GM12878 (cell line): ENCODE measurements around the gene ANGPTL2. TPM values are rescaled to one million over a fixed set of nuclear protein-coding genes. Genes with fewer than 3 reads are reported as not detected.
A peak's percentile ranks its signal among the peaks of the same experiment; 100 is the strongest.

Experiments
- BCL11A ChIP-seq: IDR thresholded peaks from 2 replicates; pipeline ENCODE4 v1.6.1; 2011; ENCODE audit warnings: low read depth, low read length
- BHLHE40 ChIP-seq, 2 experiments: fragments of 450-650 bp in 1 of 2; IDR thresholded peaks; 2 replicates each; pipeline ENCODE4 v1.6.1; 2011 to 2017; ENCODE audit warnings: low read depth in 2 of 2, borderline replicate concordance in 1 of 2, improper control_type of control experiment in 1 of 2, low read length in 1 of 2, mild to moderate bottlenecking in 1 of 2
- CBX3 ChIP-seq: fragments of 200-600 bp; sonication (generic); IDR thresholded peaks from 2 replicates; pipeline ENCODE4 v1.6.1; 2016; ENCODE audit warnings: low read depth, borderline replicate concordance
- EGR1 ChIP-seq, 2 experiments: IDR thresholded peaks; 1 replicate in 1 of 2; 2 replicates in 1 of 2; pipeline ENCODE4 v1.6.1; 2011 to 2012; ENCODE audit warnings: low read depth in 2 of 2, low read length in 2 of 2, borderline replicate concordance in 1 of 2, mild to moderate bottlenecking in 1 of 2, moderate library complexity in 1 of 2
- ETV6 ChIP-seq, 2 experiments: fragments of 450-650 bp in 1 of 2; IDR thresholded peaks in 1 of 2; conservative IDR thresholded peaks in 1 of 2; 2 replicates each; pipeline ENCODE4 v1.6.1; 2014; ENCODE audit warnings: antibody characterized with exemption in 1 of 2, borderline replicate concordance in 1 of 2, low read depth in 1 of 2, mild to moderate bottlenecking in 1 of 2, moderate library complexity in 1 of 2
- IKZF2 ChIP-seq, 2 experiments: fragments of 450-650 bp; IDR thresholded peaks; 2 replicates each; pipeline ENCODE4 v1.6.1; 2017; ENCODE audit warnings: mild to moderate bottlenecking in 2 of 2, moderate library complexity in 2 of 2
- IRF3 ChIP-seq: fragments of 450-650 bp; IDR thresholded peaks from 2 replicates; pipeline ENCODE4 v1.6.1; 2014; ENCODE audit warnings: mild to moderate bottlenecking
- LARP7 ChIP-seq: fragments of 450-650 bp; IDR thresholded peaks from 2 replicates; pipeline ENCODE4 v1.6.1; 2017; ENCODE audit warnings: mild to moderate bottlenecking
- MEF2B ChIP-seq: fragments of 450-650 bp; IDR thresholded peaks from 2 replicates; pipeline ENCODE4 v1.6.1; 2018; ENCODE audit warnings: mild to moderate bottlenecking, moderate library complexity; ENCODE audit not compliant: partially characterized antibody, poor library complexity, severe bottlenecking
- MLLT1 ChIP-seq: fragments of 450-650 bp; IDR thresholded peaks from 2 replicates; pipeline ENCODE4 v1.6.1; 2016; ENCODE audit warnings: mild to moderate bottlenecking
- NBN ChIP-seq: fragments of 450-650 bp; IDR thresholded peaks from 2 replicates; pipeline ENCODE4 v1.6.1; 2016
- NFYA ChIP-seq: IDR thresholded peaks from 2 replicates; pipeline ENCODE4 v1.6.1; 2011; ENCODE audit warnings: low read depth, mild to moderate bottlenecking, low read length, improper control_type of control experiment, borderline replicate concordance
- SMARCA5 ChIP-seq: fragments of 450-650 bp; IDR thresholded peaks from 2 replicates; pipeline ENCODE4 v1.6.1; 2017; ENCODE audit warnings: mild to moderate bottlenecking
- ZNF592 ChIP-seq: fragments of 450-650 bp; IDR thresholded peaks from 2 replicates; pipeline ENCODE4 v1.6.1; 2017; ENCODE audit warnings: mild to moderate bottlenecking, moderate library complexity
- polyA plus RNA-seq, 11 experiments: library from polyadenylated mRNA; depleted of rRNA in 4 of 11; unstranded in 6 of 11; stranded (reverse) in 5 of 11; fragments of >200 nt; fragmentation: Nextera tagmentation in 4 of 11; fragmentation: Illumina TruSeq in 1 of 11; extraction: Ambion mirVana in 4 of 11; extraction: Trizol in 1 of 11; gene quantifications; 1 replicate in 1 of 11; 2 replicates in 10 of 11; pipeline versions ENCODE4 v1.2.1 to v1.2.3, GENCODE V29; 2011 to 2016; ENCODE audit warnings: inconsistent platforms in 2 of 11, missing spikeins in 2 of 11, low read depth in 1 of 11
- total RNA-seq, 4 experiments: library from RNA; depleted of rRNA in 3 of 4; stranded (reverse); fragments of >200 nt in 3 of 4; fragmentation: Illumina TruSeq in 1 of 4; extraction: Trizol in 1 of 4; gene quantifications; 2 replicates each; pipeline versions ENCODE4 v1.2.1 to v1.2.3, GENCODE V29; 2013 to 2021

The ANGPTL2 gene
- total and polyA plus RNA-seq, 10 of the 15 experiments (the other 5 are each of a cell fraction or from before 2014, with no cell fraction given) = 0.13 to 2.6 (median 0.82) TPM; not detected in 1

GRCh38 chr9:127064335-127064734 lies 58.1 kb downstream of the ANGPTL2 start (continued):
- TF ChIP-seq MLLT1 (no peak), ETV6 (conservative IDR thresholded peaks at IDR 0.05 in 1 of 2, IDR thresholded peaks at IDR 0.05 in 1 of 2; ENCODE audit: borderline replicate concordance in 1 of 2, low read depth in 1 of 2) (no peak), NFYA (no peak), EGR1 (IDR thresholded peaks at IDR 0.05; ENCODE audit: borderline replicate concordance in 1 of 2, low read depth in 2 of 2, low read length in 2 of 2) (no peak), BCL11A (no peak), BHLHE40 (IDR thresholded peaks at IDR 0.05; ENCODE audit: borderline replicate concordance in 1 of 2, low read depth in 2 of 2, low read length in 1 of 2) (peak in 1 of 2 experiments; percentile 51; a peak in 1 of 4 replicates), MEF2B (peak; percentile 93), CBX3 (no peak), ZNF592 (0 out of 2 replicates have a peak, but pooled peaks have one; percentile 4), LARP7 (no peak), SMARCA5 (no peak), NBN (no peak), IKZF2 (IDR thresholded peaks at IDR 0.05) (0 out of 4 replicates have a peak, but pooled peaks of 1 of the 2 experiments have one; percentile 22), IRF3 (no peak)
- TF ChIP-seq, all 136 proteins: peak for 7
